Nephron (organoid): ENCODE results near the gene LAMB3.

Experiments
- H3K27ac Mint-ChIP-seq, 3 experiments: 2 replicates each; pipeline ENCODE4 v1.8.0; 2020; ENCODE audit warnings: mixed read lengths in 3 of 3, mild to moderate bottlenecking in 2 of 3, moderate library complexity in 1 of 3
- H3K27me3 Mint-ChIP-seq: 2 replicates; pipeline ENCODE4 v1.8.0; 2021; ENCODE audit warnings: low read depth, mild to moderate bottlenecking, moderate library complexity, mixed read lengths
- H3K36me3 Mint-ChIP-seq: 2 replicates; pipeline ENCODE4 v1.8.0; 2020; ENCODE audit warnings: low read depth, mixed read lengths
- H3K4me1 Mint-ChIP-seq: 2 replicates; pipeline ENCODE4 v1.8.0; 2020; ENCODE audit warnings: mixed read lengths
- H3K4me3 Mint-ChIP-seq, 3 experiments: 2 replicates each; pipeline ENCODE4 v1.8.0; 2020; ENCODE audit warnings: mild to moderate bottlenecking in 3 of 3, mixed read lengths in 3 of 3, moderate library complexity in 2 of 3
- H3K9me3 Mint-ChIP-seq: 2 replicates; pipeline ENCODE4 v1.8.0; 2020; ENCODE audit warnings: mixed read lengths
- TF ChIP-seq, protein P1 (sequence below), 3 experiments: fragments of 200-600 bp; sonication (generic); IDR thresholded peaks; one replicate each; pipeline ENCODE4 v1.5.0; 2021; ENCODE audit warnings: antibody characterized with exemption in 3 of 3; ENCODE audit not compliant: unreplicated experiment in 3 of 3

LAMB3 gene

DNA sequence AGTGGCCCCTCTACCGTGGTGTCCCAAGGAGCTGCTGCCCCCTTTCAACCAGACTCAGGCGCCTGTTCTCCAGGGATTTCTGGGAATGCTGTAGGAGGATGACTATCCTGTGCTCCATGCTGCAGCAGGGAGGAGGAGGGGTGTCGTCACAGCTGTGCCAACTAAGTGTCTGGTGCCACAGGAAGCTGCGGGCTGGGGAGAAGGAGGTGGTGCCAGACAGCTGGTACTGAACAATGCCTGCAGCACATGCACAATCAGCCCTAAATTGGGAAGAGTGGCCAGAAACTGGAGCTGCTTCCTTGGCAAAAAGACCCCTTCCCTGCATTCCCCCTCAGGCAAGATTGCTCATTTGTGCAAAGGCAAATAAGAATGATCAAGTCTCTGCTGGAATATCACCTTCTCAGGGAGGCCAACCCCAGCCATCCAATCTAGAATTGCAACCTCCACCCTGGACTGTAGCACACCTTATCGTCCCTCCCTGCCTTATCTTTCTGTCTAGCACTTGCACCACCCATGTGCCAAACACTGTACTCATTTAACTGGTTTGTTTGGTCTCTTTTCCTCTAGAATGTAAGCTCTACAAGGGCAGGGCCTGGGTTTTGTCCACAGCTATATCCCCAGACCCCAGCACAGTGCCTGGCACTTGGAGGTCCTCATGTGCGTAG is 33.3 kb downstream of the LAMB3 start:
- Mint-ChIP-seq H3K27ac (no peak overlapping the region), H3K4me3 (no peak overlapping the region), H3K27me3 (peaks cover 7% of the 10 kb centered on the region), H3K36me3 (no peaks in the 10 kb centered on the region), H3K9me3 (no peaks in the 10 kb centered on the region), H3K4me1 (peaks cover 34% of the 10 kb centered on the region)
- TF ChIP-seq, protein P1, sequence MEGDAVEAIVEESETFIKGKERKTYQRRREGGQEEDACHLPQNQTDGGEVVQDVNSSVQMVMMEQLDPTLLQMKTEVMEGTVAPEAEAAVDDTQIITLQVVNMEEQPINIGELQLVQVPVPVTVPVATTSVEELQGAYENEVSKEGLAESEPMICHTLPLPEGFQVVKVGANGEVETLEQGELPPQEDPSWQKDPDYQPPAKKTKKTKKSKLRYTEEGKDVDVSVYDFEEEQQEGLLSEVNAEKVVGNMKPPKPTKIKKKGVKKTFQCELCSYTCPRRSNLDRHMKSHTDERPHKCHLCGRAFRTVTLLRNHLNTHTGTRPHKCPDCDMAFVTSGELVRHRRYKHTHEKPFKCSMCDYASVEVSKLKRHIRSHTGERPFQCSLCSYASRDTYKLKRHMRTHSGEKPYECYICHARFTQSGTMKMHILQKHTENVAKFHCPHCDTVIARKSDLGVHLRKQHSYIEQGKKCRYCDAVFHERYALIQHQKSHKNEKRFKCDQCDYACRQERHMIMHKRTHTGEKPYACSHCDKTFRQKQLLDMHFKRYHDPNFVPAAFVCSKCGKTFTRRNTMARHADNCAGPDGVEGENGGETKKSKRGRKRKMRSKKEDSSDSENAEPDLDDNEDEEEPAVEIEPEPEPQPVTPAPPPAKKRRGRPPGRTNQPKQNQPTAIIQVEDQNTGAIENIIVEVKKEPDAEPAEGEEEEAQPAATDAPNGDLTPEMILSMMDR (IDR thresholded peaks at IDR 0.05; ENCODE audit: unreplicated experiment in 3 of 3): no peak

DNA sequence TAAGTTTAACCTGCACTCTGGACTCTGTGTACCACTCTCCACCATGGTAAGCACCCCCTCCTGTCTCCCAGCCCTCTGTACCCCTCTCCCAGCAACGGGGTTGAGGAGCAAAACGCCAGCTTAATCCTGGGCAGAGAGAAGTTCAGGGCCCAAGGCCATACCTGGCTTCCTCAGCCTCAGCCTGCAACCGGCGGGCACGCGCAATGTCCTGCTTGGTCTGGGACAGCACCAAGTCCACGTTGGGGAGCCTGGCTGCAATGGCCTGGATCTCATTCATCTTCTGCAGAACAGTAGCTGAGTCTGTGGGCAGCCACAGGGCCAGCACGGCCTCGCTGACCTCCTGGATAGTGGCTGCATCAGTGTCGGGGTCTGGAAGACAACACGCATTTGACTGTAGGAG is 33.9 kb downstream of the LAMB3 start:
- H3K4me1 Mint-ChIP-seq: peaks cover 33% of the 10 kb centered on the region
- H3K27ac Mint-ChIP-seq: no peak overlapping the region
- no peaks in the 10 kb centered on the region for H3K36me3 Mint-ChIP-seq
- TF ChIP-seq, protein P1 (IDR thresholded peaks at IDR 0.05; ENCODE audit: unreplicated experiment in 3 of 3): no peak
- H3K9me3 Mint-ChIP-seq: no peaks in the 10 kb centered on the region
- H3K4me3 Mint-ChIP-seq: no peak overlapping the region
- peaks cover 9% of the 10 kb centered on the region for H3K27me3 Mint-ChIP-seq

DNA sequence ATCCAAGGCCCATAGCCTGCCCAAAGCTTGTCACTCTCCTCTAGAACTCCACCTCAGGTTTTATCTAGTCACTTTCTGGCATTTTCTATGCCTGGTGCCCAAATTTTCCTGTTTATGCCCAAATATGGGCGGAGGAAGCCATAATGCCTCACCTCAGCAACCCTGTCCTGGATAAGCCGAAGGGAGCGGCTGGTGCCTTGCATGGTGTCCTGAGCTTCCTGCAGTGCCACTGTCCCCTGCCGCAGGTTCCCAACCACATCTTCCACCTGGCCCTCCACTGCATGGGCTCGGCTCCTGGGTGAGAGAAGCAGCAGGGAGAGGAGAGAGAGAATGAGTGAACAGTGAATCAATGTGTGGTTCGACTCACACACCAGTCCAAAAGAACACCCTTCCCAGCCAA is 34.5 kb downstream of the LAMB3 start:
- TF ChIP-seq, protein P1 (IDR thresholded peaks at IDR 0.05; ENCODE audit: unreplicated experiment in 3 of 3): no peak
- Mint-ChIP-seq H3K27ac (no peak overlapping the region), H3K9me3 (no peaks in the 10 kb centered on the region), H3K36me3 (no peaks in the 10 kb centered on the region), H3K4me3 (no peak overlapping the region), H3K4me1 (peaks cover 33% of the 10 kb centered on the region), H3K27me3 (peaks cover 9% of the 10 kb centered on the region)

DNA sequence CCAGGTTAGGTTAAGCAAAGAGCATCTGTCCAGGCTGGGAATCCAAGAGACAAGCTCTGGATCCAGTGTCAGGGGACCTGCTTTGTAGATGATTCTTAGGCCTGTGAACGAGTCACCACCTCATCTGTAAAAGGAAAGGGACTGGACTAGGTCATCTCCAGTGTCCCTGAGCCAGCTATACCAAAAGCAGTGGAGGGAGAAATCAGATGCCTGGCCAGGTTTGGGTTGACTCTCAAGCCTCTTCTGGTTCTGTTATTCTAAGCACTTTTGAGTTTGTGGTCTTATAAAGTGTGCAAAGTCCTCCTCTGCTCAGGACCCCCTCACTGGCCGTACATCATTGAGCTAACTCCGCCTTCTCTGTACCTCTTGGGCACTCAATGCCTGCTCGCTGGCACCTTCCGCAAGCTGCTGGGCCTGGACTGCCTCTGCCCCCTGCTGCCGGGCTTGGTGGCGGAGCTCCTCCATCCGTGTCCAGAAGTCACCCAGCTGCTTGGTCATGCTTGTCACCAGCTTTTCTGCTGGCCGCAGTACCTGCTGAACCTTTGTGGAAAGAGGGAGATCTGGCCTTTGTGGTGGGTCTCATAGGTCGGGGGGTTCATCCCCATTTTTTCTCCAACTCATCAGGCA is 35.1 kb downstream of the LAMB3 start:
- H3K4me3 Mint-ChIP-seq: no peak overlapping the region
- TF ChIP-seq, protein P1 (IDR thresholded peaks at IDR 0.05; ENCODE audit: unreplicated experiment in 3 of 3): no peak
- no peaks in the 10 kb centered on the region for H3K36me3 Mint-ChIP-seq
- H3K9me3 Mint-ChIP-seq: no peaks in the 10 kb centered on the region
- no peak overlapping the region for H3K27ac Mint-ChIP-seq
- peaks cover 33% of the 10 kb centered on the region for H3K4me1 Mint-ChIP-seq
- peaks cover 9% of the 10 kb centered on the region for H3K27me3 Mint-ChIP-seq

DNA sequence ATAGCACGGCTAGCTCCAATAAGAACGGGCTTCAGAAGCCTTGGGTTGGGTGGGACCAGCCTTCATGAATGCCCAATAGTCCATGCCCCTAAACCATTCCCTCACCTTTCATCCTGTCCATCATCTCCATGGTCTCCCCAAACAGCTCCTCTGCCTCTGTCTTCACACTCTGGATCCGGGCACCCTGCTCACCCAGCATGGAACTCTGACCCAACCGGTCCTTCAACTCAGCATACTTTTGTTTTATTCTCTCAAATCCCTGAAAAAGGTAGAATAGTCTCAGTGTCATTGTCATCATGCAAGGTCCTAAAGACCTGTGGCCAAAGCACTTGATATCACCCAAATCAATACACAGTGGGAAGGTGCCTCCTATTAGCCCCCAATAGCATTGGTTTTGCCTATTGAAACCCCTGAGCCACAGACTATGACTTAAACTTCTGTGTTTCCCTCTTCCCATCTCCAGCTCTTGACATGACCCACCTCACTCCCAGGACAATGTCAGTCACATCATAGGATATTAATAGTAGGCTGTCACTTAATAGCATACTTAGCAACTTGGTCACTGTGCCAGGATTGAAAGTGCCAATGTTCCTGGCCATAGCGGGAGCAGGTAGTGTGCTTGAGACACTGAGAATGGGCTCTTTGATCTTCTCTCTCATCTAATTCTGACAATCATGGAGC is 35.7 kb downstream of the LAMB3 start:
- Mint-ChIP-seq H3K27ac (no peak overlapping the region), H3K9me3 (no peaks in the 10 kb centered on the region), H3K4me1 (peaks cover 26% of the 10 kb centered on the region), H3K27me3 (peaks cover 9% of the 10 kb centered on the region), H3K36me3 (no peaks in the 10 kb centered on the region), H3K4me3 (no peak overlapping the region)
- TF ChIP-seq, protein P1 (IDR thresholded peaks at IDR 0.05; ENCODE audit: unreplicated experiment in 3 of 3): no peak
